ENCODE data around the gene ZSCAN30.

ZSCAN30 gene

DNA sequence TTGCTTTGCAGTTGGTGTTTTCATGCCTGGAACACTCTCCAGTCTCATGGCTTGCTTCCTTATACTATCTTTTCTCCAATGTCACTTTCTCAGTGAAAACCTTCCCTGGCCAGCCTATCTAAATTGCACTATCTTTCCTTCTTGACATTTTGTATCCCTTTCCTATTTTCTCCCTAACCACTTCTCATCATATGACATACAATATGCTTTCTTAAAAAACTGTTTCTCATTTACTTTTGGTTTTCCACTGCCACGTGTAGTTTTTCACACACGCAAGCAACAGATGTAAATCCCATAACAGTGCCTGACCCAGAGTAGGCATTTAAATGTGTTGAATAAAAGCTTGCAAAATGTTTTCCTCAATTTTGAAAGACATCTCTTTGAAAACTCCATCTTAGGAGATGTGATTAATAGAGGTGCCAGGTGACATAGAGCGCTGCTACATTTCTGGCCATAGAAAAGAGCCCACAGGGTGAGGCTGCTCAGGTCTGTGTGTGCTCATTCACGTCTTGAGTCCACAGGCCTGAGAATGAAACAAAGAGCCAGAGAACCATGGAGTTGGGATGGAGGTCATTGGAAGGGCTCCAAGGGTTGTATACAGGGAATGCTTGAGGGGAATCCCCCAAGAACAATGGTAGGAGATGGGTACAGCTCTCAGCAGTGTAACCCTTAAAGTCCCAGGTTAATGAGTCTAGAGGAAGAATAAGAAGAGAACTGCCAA, 41.5 kb upstream of the ZSCAN30 start:
- Histone ChIP-seq H3K27me3 (ENCODE audit: insufficient read depth, poor library complexity, severe bottlenecking) (no peaks in the 10 kb centered on the region), H3K4me1 (ENCODE audit: insufficient read depth, poor library complexity, severe bottlenecking) (no peaks in the 10 kb centered on the region), H3K9me3 (ENCODE audit: severe bottlenecking) (no peaks in the 10 kb centered on the region), H3K36me3 (ENCODE audit: low read depth) (peaks cover 46% of the 10 kb centered on the region), H3K27ac (ENCODE audit: poor library complexity, severe bottlenecking) (no peak overlapping the region), H3K4me3 (ENCODE audit: severe bottlenecking) (no peak overlapping the region)
- DNase-seq (ENCODE audit: low spot score) = no peak
- TF ChIP-seq, protein P1, sequence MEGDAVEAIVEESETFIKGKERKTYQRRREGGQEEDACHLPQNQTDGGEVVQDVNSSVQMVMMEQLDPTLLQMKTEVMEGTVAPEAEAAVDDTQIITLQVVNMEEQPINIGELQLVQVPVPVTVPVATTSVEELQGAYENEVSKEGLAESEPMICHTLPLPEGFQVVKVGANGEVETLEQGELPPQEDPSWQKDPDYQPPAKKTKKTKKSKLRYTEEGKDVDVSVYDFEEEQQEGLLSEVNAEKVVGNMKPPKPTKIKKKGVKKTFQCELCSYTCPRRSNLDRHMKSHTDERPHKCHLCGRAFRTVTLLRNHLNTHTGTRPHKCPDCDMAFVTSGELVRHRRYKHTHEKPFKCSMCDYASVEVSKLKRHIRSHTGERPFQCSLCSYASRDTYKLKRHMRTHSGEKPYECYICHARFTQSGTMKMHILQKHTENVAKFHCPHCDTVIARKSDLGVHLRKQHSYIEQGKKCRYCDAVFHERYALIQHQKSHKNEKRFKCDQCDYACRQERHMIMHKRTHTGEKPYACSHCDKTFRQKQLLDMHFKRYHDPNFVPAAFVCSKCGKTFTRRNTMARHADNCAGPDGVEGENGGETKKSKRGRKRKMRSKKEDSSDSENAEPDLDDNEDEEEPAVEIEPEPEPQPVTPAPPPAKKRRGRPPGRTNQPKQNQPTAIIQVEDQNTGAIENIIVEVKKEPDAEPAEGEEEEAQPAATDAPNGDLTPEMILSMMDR (IDR thresholded peaks at IDR 0.05; ENCODE audit: poor library complexity, severe bottlenecking) = no peak
- no peak for ATAC-seq (ENCODE audit: low read depth)

DNA sequence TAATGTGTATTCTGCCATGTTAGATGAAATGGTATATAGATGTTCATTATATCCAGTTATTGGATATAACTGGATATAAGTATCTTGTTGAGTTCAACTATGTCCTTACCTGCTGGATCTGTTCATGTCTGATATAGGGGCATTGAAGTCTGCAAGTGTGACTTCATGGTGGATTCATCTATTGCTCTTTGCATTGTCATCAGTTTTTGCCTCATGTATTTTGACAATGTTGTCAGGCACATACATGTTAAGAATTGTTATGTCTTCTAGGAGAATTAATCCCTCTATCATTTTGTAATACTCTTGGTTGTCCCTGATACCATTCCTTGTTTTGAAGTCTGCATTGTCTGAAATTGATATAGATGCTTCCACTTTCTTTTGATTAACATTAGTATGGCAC, 38.8 kb upstream of the ZSCAN30 start:
- no peaks in the 10 kb centered on the region for H3K9me3 ChIP-seq (ENCODE audit: severe bottlenecking)
- no peak for ATAC-seq (ENCODE audit: low read depth)
- TF ChIP-seq, protein P1 (IDR thresholded peaks at IDR 0.05; ENCODE audit: poor library complexity, severe bottlenecking) = no peak
- no peaks in the 10 kb centered on the region for H3K4me1 ChIP-seq (ENCODE audit: insufficient read depth, poor library complexity, severe bottlenecking)
- DNase-seq (ENCODE audit: low spot score) = no peak
- H3K4me3 ChIP-seq (ENCODE audit: severe bottlenecking) = no peak overlapping the region
- H3K27ac ChIP-seq (ENCODE audit: poor library complexity, severe bottlenecking) = no peak overlapping the region
- H3K36me3 ChIP-seq (ENCODE audit: low read depth) = peaks cover 19% of the 10 kb centered on the region
- H3K27me3 ChIP-seq (ENCODE audit: insufficient read depth, poor library complexity, severe bottlenecking) = no peaks in the 10 kb centered on the region

DNA sequence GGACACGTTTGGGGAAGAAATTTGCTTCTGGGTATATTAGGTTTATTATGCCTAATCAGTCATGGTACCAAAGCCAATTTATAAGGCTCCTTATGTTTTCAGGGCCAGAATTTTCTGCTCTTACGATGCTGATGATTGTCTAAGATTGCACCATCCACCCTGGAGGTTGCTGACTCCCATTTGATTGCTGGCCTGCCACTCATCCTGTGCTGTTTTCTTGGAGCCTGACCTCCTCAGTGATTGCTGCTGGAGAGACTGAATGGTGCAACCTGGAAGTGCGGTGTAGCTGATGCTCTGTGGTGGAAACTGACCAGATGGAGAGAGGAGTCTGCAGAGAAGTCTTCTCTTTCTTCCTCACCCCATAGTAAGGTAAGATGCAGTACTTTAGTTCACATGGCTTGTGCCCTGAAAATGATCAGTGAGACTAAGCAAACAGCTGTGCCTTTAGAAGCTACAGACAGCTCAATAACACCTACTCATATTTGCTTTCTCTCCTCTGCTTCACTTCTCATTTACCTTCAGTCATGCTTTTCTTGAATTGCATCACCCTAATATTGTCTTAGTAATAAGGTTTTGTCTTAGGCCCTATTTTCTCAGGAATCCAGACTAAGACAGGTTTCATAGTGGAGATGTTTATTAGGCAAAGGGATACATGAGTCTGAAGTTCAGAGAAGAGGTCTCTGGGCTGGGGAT, 36.8 kb upstream of the ZSCAN30 start:
- Histone ChIP-seq H3K36me3 (ENCODE audit: low read depth) (peaks cover 1% of the 10 kb centered on the region; the same call in 1 of the 2 replicates), H3K4me1 (ENCODE audit: insufficient read depth, poor library complexity, severe bottlenecking) (no peaks in the 10 kb centered on the region), H3K9me3 (ENCODE audit: severe bottlenecking) (no peaks in the 10 kb centered on the region), H3K27me3 (ENCODE audit: insufficient read depth, poor library complexity, severe bottlenecking) (no peaks in the 10 kb centered on the region), H3K27ac (ENCODE audit: poor library complexity, severe bottlenecking) (no peak overlapping the region), H3K4me3 (ENCODE audit: severe bottlenecking) (no peak overlapping the region)
- ATAC-seq (ENCODE audit: low read depth) (0 out of 3 replicates have a peak, but pooled peaks have one; percentile 14), DNase-seq (ENCODE audit: low spot score) (no peak)
- TF ChIP-seq, protein P1 (IDR thresholded peaks at IDR 0.05; ENCODE audit: poor library complexity, severe bottlenecking) = no peak

DNA sequence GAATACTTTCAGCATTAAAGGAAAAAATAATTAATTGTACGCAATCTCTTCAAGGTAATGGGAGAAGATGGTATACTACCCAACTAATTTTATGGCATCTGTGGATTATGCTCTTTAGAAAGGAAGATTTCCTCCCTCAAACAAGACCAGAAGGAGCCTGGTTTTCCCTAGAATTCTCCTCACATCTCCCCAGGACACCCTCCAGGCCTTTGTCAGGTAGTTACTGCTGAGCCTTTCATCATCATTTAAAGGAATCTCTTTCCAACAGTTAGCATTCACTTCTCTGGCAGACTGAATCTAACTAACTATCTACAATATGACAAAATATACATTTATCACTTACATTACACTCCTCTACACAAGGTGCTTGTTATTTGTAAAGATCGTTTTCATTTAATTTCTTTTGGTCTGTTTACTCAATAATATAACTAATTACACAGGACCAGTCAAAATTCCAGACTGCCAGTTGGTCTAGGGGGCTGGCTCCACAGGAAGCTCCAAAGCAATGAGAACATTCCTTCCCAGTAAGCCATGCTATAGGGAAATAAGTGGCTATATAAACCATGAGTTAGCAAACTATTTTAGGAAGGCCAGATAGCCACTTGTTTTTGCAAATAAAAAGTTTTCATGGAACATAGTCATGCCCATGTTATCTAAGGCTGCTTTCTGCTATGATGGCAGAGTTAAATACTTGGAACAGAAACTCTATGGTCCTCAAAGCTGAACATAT, 35.1 kb upstream of the ZSCAN30 start:
- Histone ChIP-seq H3K27me3 (ENCODE audit: insufficient read depth, poor library complexity, severe bottlenecking) (no peaks in the 10 kb centered on the region), H3K4me1 (ENCODE audit: insufficient read depth, poor library complexity, severe bottlenecking) (no peaks in the 10 kb centered on the region), H3K36me3 (ENCODE audit: low read depth) (no peaks in the 10 kb centered on the region), H3K4me3 (ENCODE audit: severe bottlenecking) (no peak overlapping the region), H3K9me3 (ENCODE audit: severe bottlenecking) (no peaks in the 10 kb centered on the region), H3K27ac (ENCODE audit: poor library complexity, severe bottlenecking) (no peak overlapping the region)
- ATAC-seq (ENCODE audit: low read depth) = no peak
- DNase-seq (ENCODE audit: low spot score) = no peak
- TF ChIP-seq, protein P1 (IDR thresholded peaks at IDR 0.05; ENCODE audit: poor library complexity, severe bottlenecking) = no peak
